H9 (cell line): ENCODE results near the gene CLCN5. TPM values are rescaled to one million over a fixed set of nuclear protein-coding genes. Genes with fewer than 3 reads are reported as not detected.

ENCODE experiments used
- DNase-seq: peaks from one replicate; pipeline ENCODE4 v3.0.0-alpha.2; 2017
- H2AFZ ChIP-seq: one replicate; pipeline ENCODE4 v1.6.1; 2013; ENCODE audit warnings: mild to moderate bottlenecking, low read length, control low read depth, moderate library complexity
- H2AK5ac ChIP-seq: 2 replicates; pipeline ENCODE4 v1.6.1; 2013; ENCODE audit warnings: low read length, control low read depth, mixed read lengths; ENCODE audit not compliant: insufficient read length
- H2BK120ac ChIP-seq: one replicate; pipeline ENCODE4 v1.6.1; 2013; ENCODE audit warnings: low read depth, mild to moderate bottlenecking, low read length, control low read depth, inconsistent platforms; ENCODE audit not compliant: poor library complexity, severe bottlenecking
- H2BK12ac ChIP-seq: 2 replicates; pipeline ENCODE4 v1.6.1; 2013; ENCODE audit warnings: low read length, control low read depth, mixed read lengths, low read depth; ENCODE audit not compliant: insufficient read length
- H2BK15ac ChIP-seq: 2 replicates; pipeline ENCODE4 v1.6.1; 2013; ENCODE audit warnings: low read depth, low read length, control low read depth
- H2BK20ac ChIP-seq: one replicate; pipeline ENCODE4 v1.6.1; 2013; ENCODE audit warnings: low read depth, mild to moderate bottlenecking, low read length, control low read depth, inconsistent platforms; ENCODE audit not compliant: poor library complexity, severe bottlenecking
- H2BK5ac ChIP-seq: 2 replicates; pipeline ENCODE4 v1.6.1; 2013; ENCODE audit warnings: low read length, control low read depth, mixed read lengths; ENCODE audit not compliant: insufficient read length
- H3K14ac ChIP-seq: 2 replicates; pipeline ENCODE4 v1.6.1; 2013; ENCODE audit warnings: low read length, control low read depth; ENCODE audit not compliant: insufficient read depth
- H3K18ac ChIP-seq: 2 replicates; pipeline ENCODE4 v1.6.1; 2013; ENCODE audit warnings: low read depth, mild to moderate bottlenecking, mixed read lengths, low read length, control low read depth; ENCODE audit not compliant: insufficient read length
- H3K23ac ChIP-seq: 2 replicates; pipeline ENCODE4 v1.6.1; 2013; ENCODE audit warnings: low read length, control low read depth, mixed read lengths, low read depth; ENCODE audit not compliant: insufficient read length
- H3K23me2 ChIP-seq: 2 replicates; pipeline ENCODE4 v1.6.1; 2013; ENCODE audit warnings: low read depth, mild to moderate bottlenecking, mixed read lengths, low read length, control low read depth; ENCODE audit not compliant: insufficient read length, poor library complexity, severe bottlenecking
- H3K27ac ChIP-seq: 2 replicates; pipeline ENCODE4 v1.5.1; 2013; ENCODE audit warnings: low read length, control low read depth, mixed read lengths, low read depth; ENCODE audit not compliant: insufficient read length
- H3K27me3 ChIP-seq: 2 replicates; pipeline ENCODE4 v1.6.1; 2013; ENCODE audit warnings: low read length, control low read depth, inconsistent platforms; ENCODE audit not compliant: insufficient read depth
- H3K4ac ChIP-seq: 2 replicates; pipeline ENCODE4 v1.6.1; 2013; ENCODE audit warnings: low read depth, mild to moderate bottlenecking, control low read depth, inconsistent platforms, low read length, moderate library complexity
- H3K4me1 ChIP-seq: 2 replicates; pipeline ENCODE4 v1.6.1; 2013; ENCODE audit warnings: low read length, control low read depth, inconsistent platforms; ENCODE audit not compliant: insufficient read depth
- H3K4me2 ChIP-seq: 2 replicates; pipeline ENCODE4 v1.6.1; 2013; ENCODE audit warnings: low read length, control low read depth, mixed read lengths; ENCODE audit not compliant: insufficient read length, insufficient read depth
- H3K56ac ChIP-seq: 2 replicates; pipeline ENCODE4 v1.6.1; 2013; ENCODE audit warnings: low read depth, mild to moderate bottlenecking, mixed read lengths, low read length, control low read depth; ENCODE audit not compliant: insufficient read length
- H3K79me1 ChIP-seq: 2 replicates; pipeline ENCODE4 v1.6.1; 2013; ENCODE audit warnings: low read depth, mild to moderate bottlenecking, moderate library complexity, low read length, control low read depth, inconsistent platforms; ENCODE audit not compliant: insufficient read depth, poor library complexity, severe bottlenecking
- H3K79me2 ChIP-seq: 2 replicates; pipeline ENCODE4 v1.6.1; 2013; ENCODE audit warnings: low read length, control low read depth, inconsistent platforms; ENCODE audit not compliant: insufficient read depth
- H3K9ac ChIP-seq: 2 replicates; pipeline ENCODE4 v1.6.1; 2013; ENCODE audit warnings: low read length, control low read depth, mixed read lengths; ENCODE audit not compliant: insufficient read length; ENCODE audit errors: extremely low read depth
- H3K9me3 ChIP-seq: one replicate; pipeline ENCODE4 v1.6.1; 2013; ENCODE audit warnings: low read depth, low read length, inconsistent platforms; ENCODE audit not compliant: control insufficient read depth
- H3T11ph ChIP-seq: one replicate; pipeline ENCODE4 v1.6.1; 2013; ENCODE audit warnings: mild to moderate bottlenecking, low read length, control low read depth, inconsistent platforms
- H4K20me1 ChIP-seq: one replicate; pipeline ENCODE4 v1.6.1; 2013; ENCODE audit not compliant: control insufficient read depth, insufficient read length, insufficient read depth
- H4K5ac ChIP-seq: 2 replicates; pipeline ENCODE4 v1.6.1; 2013; ENCODE audit warnings: low read depth, mild to moderate bottlenecking, mixed read lengths, low read length, control low read depth; ENCODE audit not compliant: insufficient read length
- H4K8ac ChIP-seq: replicated peaks from 2 replicates; pipeline ENCODE4 v1.6.1; 2013; ENCODE audit warnings: low read length, control low read depth, mixed read lengths, low read depth; ENCODE audit not compliant: insufficient read length
- H4K91ac ChIP-seq: 2 replicates; pipeline ENCODE4 v1.6.1; 2013; ENCODE audit warnings: low read depth, mild to moderate bottlenecking, moderate library complexity, mixed read lengths, low read length, control low read depth; ENCODE audit not compliant: insufficient read length
- H3K27ac Mint-ChIP-seq, 3 experiments: 2 replicates in 2 of 3; 3 replicates in 1 of 3; pipeline ENCODE4 v1.8.0; 2020 to 2021; ENCODE audit warnings: mixed read lengths in 3 of 3, mild to moderate bottlenecking in 1 of 3, moderate library complexity in 1 of 3
- H3K27me3 Mint-ChIP-seq: 2 replicates; pipeline ENCODE4 v1.8.0; 2021; ENCODE audit warnings: low read depth, mild to moderate bottlenecking, moderate library complexity, mixed read lengths
- H3K36me3 Mint-ChIP-seq, 3 experiments: 2 replicates in 2 of 3; 3 replicates in 1 of 3; pipeline ENCODE4 v1.8.0; 2020 to 2021; ENCODE audit warnings: low read depth in 3 of 3, mixed read lengths in 3 of 3; ENCODE audit not compliant: insufficient read depth in 1 of 3
- H3K4me1 Mint-ChIP-seq, 2 experiments: 2 replicates each; pipeline ENCODE4 v1.8.0; 2020; ENCODE audit warnings: mixed read lengths in 2 of 2
- H3K4me3 Mint-ChIP-seq, 2 experiments: 2 replicates in 1 of 2; 3 replicates in 1 of 2; pipeline ENCODE4 v1.8.0; 2020 to 2021; ENCODE audit warnings: mild to moderate bottlenecking in 2 of 2, mixed read lengths in 2 of 2, moderate library complexity in 1 of 2
- H3K9me3 Mint-ChIP-seq, 2 experiments: 2 replicates in 1 of 2; 3 replicates in 1 of 2; pipeline ENCODE4 v1.8.0; 2020; ENCODE audit warnings: mild to moderate bottlenecking in 2 of 2, mixed read lengths in 2 of 2, moderate library complexity in 1 of 2
- CTCF ChIP-seq: fragments of 200-600 bp; sonication (generic); conservative IDR thresholded peaks from 3 replicates; pipeline ENCODE4 v1.8.0; 2021; ENCODE audit warnings: antibody characterized with exemption, mild to moderate bottlenecking
- WGBS: extraction: QIAGEN DNeasy Blood & Tissue Kit; methylation state at CpG from one replicate; pipeline ENCODE4 v1.1.7; 2013; ENCODE audit warnings: missing lambda C conversion rate, low lambda C conversion rate, mixed read lengths; ENCODE audit not compliant: insufficient read length; ENCODE audit errors: extremely low coverage; 5-methylcytosine and 5-hydroxymethylcytosine counted together
- total RNA-seq: library from RNA; stranded (reverse); gene quantifications from 2 replicates; pipeline ENCODE4 v1.2.1, GENCODE V29; 2021

CLCN5 gene
- total RNA-seq, 1 experiment from 2014 or later: 5.9 TPM

DNA sequence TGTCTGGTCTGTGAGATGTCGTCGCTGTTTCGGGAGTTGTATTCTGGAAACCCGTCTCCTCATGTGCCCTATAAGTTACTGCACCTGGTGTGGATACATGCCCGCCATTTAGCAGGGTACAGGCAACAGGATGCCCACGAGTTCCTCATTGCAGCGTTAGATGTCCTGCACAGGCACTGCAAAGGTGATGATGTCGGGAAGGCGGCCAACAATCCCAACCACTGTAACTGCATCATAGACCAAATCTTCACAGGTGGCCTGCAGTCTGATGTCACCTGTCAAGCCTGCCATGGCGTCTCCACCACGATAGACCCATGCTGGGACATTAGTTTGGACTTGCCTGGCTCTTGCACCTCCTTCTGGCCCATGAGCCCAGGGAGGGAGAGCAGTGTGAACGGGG, 41.7 kb upstream of the CLCN5 start:
- no peak overlapping the region for H3K4me2 ChIP-seq
- no peaks in the 10 kb centered on the region for H3K79me2 ChIP-seq
- H3K4ac ChIP-seq: no peak overlapping the region
- no peak overlapping the region for H4K91ac ChIP-seq
- H4K20me1 ChIP-seq: no peaks in the 10 kb centered on the region
- H2BK15ac ChIP-seq: no peak overlapping the region
- Mint-ChIP-seq H3K9me3 (peaks cover 60 to 70% of the 10 kb centered on the region in 2 experiments), H3K4me3 (peak overlapping the region; percentile 72 to 85; a peak in 4 of 5 replicates), H3K36me3 (peaks cover 11 to 21% (median 15%) of the 10 kb centered on the region in 3 experiments), H3K4me1 (peaks cover 10% of the 10 kb centered on the region in 2 experiments), H3K27ac (no peak overlapping the region), H3K27me3 (peaks cover 18% of the 10 kb centered on the region)
- no peak overlapping the region for H4K5ac ChIP-seq
- H3K27ac ChIP-seq: no peak overlapping the region
- no peak overlapping the region for H3T11ph ChIP-seq
- peaks cover 19% of the 10 kb centered on the region for H3K9me3 ChIP-seq
- no peak overlapping the region for H2AK5ac ChIP-seq
- H2BK12ac ChIP-seq: no peak overlapping the region
- peaks cover 6% of the 10 kb centered on the region for H3K23me2 ChIP-seq
- no CpG with 5 or more reads among the region's 12 CpGs for whole genome bisulfite sequencing
- H4K8ac ChIP-seq: no peak overlapping the region
- no peak overlapping the region for H2BK120ac ChIP-seq
- TF ChIP-seq CTCF: no peak
- no peaks in the 10 kb centered on the region; the same call in 1 of the 2 replicates for H3K27me3 ChIP-seq
- no peaks in the 10 kb centered on the region for H3K79me1 ChIP-seq
- no peak overlapping the region for H3K18ac ChIP-seq
- no peak overlapping the region for H3K14ac ChIP-seq
- no peak overlapping the region for H2BK20ac ChIP-seq
- H3K56ac ChIP-seq: no peak overlapping the region
- no peak overlapping the region for H2AFZ ChIP-seq
- no peak overlapping the region for H3K23ac ChIP-seq
- no peak for DNase-seq
- H3K4me1 ChIP-seq: 0 out of 2 replicates have a peak, but pooled peaks cover 3% of the 10 kb centered on the region
- H2BK5ac ChIP-seq: no peak overlapping the region
- H3K9ac ChIP-seq: no peak overlapping the region
